ENCODE results near the gene ADGRE1. TPM values are rescaled to one million over a fixed set of nuclear protein-coding genes. Genes with fewer than 3 reads are reported as not detected.

ADGRE1 gene
- total RNA-seq, 2 experiments from 2014 or later, result 0.46 TPM; not detected in 1

DNA sequence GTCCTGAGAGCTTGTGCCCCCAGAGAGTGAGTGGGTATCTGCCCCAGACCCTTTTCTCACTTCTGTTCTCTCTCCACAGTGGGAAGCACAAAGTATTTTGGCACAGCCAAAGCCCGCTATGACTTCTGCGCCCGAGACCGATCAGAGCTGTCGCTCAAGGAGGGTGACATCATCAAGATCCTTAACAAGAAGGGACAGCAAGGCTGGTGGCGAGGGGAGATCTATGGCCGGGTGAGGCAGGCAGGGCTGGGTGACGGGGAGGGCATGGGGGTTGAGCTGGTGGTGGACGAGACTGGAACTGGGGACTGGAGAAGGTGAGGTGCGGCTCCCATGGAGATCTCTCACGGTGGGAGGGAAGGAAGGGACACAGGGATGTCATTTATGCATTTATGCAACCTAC lies 33.5 kb upstream of the ADGRE1 start:
- DNase-seq (ENCODE audit: low spot score), result no peak
- no peak overlapping the region for H2AFZ ChIP-seq (ENCODE audit: low read length)
- BruUV-seq (replicated peaks), result no TSS peak
- H3K9me2 ChIP-seq (ENCODE audit: insufficient read depth, low read length), result no peaks in the 10 kb centered on the region
- H3K4me2 ChIP-seq (ENCODE audit: low read length), result no peak overlapping the region
- no peak overlapping the region for H3K4me3 ChIP-seq (ENCODE audit: low read depth, low read length, poor library complexity, severe bottlenecking)
- H3K27ac ChIP-seq (ENCODE audit: low read depth, low read length, poor library complexity, severe bottlenecking), result no peak overlapping the region
- peaks cover 80% of the 10 kb centered on the region for H3K36me3 ChIP-seq (ENCODE audit: insufficient read depth, low read length)
- H3K79me2 ChIP-seq (ENCODE audit: insufficient read depth, low read depth, low read length), result no peaks in the 10 kb centered on the region
- intact Hi-C loops (cut with micrococcal nuclease; ENCODE audit: unreplicated experiment), result no loop called here
- no peaks in the 10 kb centered on the region for H3K4me1 ChIP-seq (ENCODE audit: insufficient read depth, low read length, poor library complexity, severe bottlenecking)
- POLR2A ChIA-PET, result no interaction called here
- no peaks in the 10 kb centered on the region for H4K20me1 ChIP-seq (ENCODE audit: insufficient read depth, low read length)
- CTCF ChIA-PET (ENCODE audit: unreplicated experiment), result no interaction called here
- H3K9me3 ChIP-seq (ENCODE audit: low read length), result no peaks in the 10 kb centered on the region
- TF ChIP-seq, protein P1, sequence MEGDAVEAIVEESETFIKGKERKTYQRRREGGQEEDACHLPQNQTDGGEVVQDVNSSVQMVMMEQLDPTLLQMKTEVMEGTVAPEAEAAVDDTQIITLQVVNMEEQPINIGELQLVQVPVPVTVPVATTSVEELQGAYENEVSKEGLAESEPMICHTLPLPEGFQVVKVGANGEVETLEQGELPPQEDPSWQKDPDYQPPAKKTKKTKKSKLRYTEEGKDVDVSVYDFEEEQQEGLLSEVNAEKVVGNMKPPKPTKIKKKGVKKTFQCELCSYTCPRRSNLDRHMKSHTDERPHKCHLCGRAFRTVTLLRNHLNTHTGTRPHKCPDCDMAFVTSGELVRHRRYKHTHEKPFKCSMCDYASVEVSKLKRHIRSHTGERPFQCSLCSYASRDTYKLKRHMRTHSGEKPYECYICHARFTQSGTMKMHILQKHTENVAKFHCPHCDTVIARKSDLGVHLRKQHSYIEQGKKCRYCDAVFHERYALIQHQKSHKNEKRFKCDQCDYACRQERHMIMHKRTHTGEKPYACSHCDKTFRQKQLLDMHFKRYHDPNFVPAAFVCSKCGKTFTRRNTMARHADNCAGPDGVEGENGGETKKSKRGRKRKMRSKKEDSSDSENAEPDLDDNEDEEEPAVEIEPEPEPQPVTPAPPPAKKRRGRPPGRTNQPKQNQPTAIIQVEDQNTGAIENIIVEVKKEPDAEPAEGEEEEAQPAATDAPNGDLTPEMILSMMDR (conservative IDR thresholded peaks at IDR 0.05; ENCODE audit: low read length), result no peak
- TF ChIP-seq EZH2phosphoT487 (IDR thresholded peaks at IDR 0.05; ENCODE audit: borderline replicate concordance, low read depth, low read length), result no peak

DNA sequence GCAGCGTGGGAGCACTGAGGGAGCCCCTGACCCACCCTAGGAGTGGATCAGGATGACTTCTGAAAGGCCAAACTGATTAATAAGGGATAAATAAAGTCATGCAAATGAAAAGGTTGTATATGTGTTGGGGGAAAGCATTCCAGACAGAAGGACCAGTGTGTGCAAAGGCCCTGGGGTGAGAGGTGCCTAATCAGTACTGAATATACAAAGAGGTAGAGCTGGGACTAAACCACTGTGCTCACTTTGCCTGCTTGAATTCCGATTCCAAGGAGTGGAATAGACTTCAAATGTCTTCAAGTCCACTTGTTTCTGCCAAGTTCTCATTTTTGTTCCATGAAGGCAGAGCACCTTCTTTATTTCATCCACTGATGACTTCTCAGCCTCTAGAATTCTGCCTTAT lies 32.6 kb upstream of the ADGRE1 start:
- Histone ChIP-seq H3K9me2 (ENCODE audit: insufficient read depth, low read length) (no peaks in the 10 kb centered on the region), H3K36me3 (ENCODE audit: insufficient read depth, low read length) (peaks cover 72% of the 10 kb centered on the region), H3K4me2 (ENCODE audit: low read length) (no peak overlapping the region), H3K9me3 (ENCODE audit: low read length) (no peaks in the 10 kb centered on the region), H3K27ac (ENCODE audit: low read depth, low read length, poor library complexity, severe bottlenecking) (no peak overlapping the region), H4K20me1 (ENCODE audit: insufficient read depth, low read length) (no peaks in the 10 kb centered on the region), H3K4me1 (ENCODE audit: insufficient read depth, low read length, poor library complexity, severe bottlenecking) (no peaks in the 10 kb centered on the region), H3K79me2 (ENCODE audit: insufficient read depth, low read depth, low read length) (no peaks in the 10 kb centered on the region), H2AFZ (ENCODE audit: low read length) (no peak overlapping the region), H3K4me3 (ENCODE audit: low read depth, low read length, poor library complexity, severe bottlenecking) (no peak overlapping the region)
- ChIA-PET POLR2A (no interaction called here), CTCF (ENCODE audit: unreplicated experiment) (no interaction called here)
- no TSS peak for BruUV-seq (replicated peaks)
- TF ChIP-seq EZH2phosphoT487 (IDR thresholded peaks at IDR 0.05; ENCODE audit: borderline replicate concordance, low read depth, low read length), result no peak
- TF ChIP-seq, protein P1 (conservative IDR thresholded peaks at IDR 0.05; ENCODE audit: low read length), result no peak
- no peak for DNase-seq (ENCODE audit: low spot score)
- intact Hi-C loops (cut with micrococcal nuclease; ENCODE audit: unreplicated experiment), result no loop called here

DNA sequence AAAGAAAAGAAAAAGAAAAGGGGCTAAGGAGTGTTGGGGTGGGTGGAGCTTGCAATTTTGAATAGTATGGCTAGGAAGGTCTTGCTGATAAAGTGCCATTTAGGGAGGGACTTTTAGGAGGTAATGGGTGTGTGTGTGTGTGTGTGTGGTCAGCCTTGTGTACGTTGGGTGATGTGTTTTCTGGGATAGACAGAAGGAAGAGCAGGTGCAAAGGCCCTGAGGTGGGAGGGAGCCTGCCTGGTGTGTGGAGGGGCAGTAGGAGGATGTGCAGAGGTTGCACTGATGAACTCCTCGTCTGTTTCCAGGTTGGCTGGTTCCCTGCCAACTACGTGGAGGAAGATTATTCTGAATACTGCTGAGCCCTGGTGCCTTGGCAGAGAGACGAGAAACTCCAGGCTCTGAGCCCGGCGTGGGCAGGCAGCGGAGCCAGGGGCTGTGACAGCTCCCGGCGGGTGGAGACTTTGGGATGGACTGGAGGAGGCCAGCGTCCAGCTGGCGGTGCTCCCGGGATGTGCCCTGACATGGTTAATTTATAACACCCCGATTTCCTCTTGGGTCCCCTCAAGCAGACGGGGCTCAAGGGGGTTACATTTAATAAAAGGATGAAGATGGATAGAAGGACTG lies 30.5 kb upstream of the ADGRE1 start:
- no peak overlapping the region for H3K4me3 ChIP-seq (ENCODE audit: low read depth, low read length, poor library complexity, severe bottlenecking)
- H3K9me2 ChIP-seq (ENCODE audit: insufficient read depth, low read length), result no peaks in the 10 kb centered on the region
- CTCF ChIA-PET (ENCODE audit: unreplicated experiment), result no interaction called here
- no peak overlapping the region for H2AFZ ChIP-seq (ENCODE audit: low read length)
- no peak for DNase-seq (ENCODE audit: low spot score)
- H3K27ac ChIP-seq (ENCODE audit: low read depth, low read length, poor library complexity, severe bottlenecking), result no peak overlapping the region
- H4K20me1 ChIP-seq (ENCODE audit: insufficient read depth, low read length), result no peaks in the 10 kb centered on the region
- intact Hi-C loops (cut with micrococcal nuclease; ENCODE audit: unreplicated experiment), result no loop called here
- no peak overlapping the region for H3K4me2 ChIP-seq (ENCODE audit: low read length)
- TF ChIP-seq EZH2phosphoT487 (IDR thresholded peaks at IDR 0.05; ENCODE audit: borderline replicate concordance, low read depth, low read length), result no peak
- TF ChIP-seq, protein P1 (conservative IDR thresholded peaks at IDR 0.05; ENCODE audit: low read length), result no peak
- no peaks in the 10 kb centered on the region for H3K4me1 ChIP-seq (ENCODE audit: insufficient read depth, low read length, poor library complexity, severe bottlenecking)
- POLR2A ChIA-PET, result no interaction called here
- no peaks in the 10 kb centered on the region for H3K79me2 ChIP-seq (ENCODE audit: insufficient read depth, low read depth, low read length)
- no peaks in the 10 kb centered on the region for H3K9me3 ChIP-seq (ENCODE audit: low read length)
- BruUV-seq (replicated peaks), result no TSS peak
- peaks cover 53% of the 10 kb centered on the region for H3K36me3 ChIP-seq (ENCODE audit: insufficient read depth, low read length)

All from OCI-LY7 (cell line).